GM20000 (cell line): ENCODE measurements around the gene UAP1L1.
"Not testable (repeated sequence)": the region's sequence is repeated elsewhere in the genome, so short reads cannot be mapped to it uniquely, and the experiment has no call there.

Source experiments
- DNase-seq: peaks from one replicate; pipeline ENCODE4 v3.0.0; 2012; ENCODE audit warnings: low spot score
- TF ChIP-seq, protein P1 (sequence below): IDR thresholded peaks from 2 replicates; pipeline ENCODE4 v1.5.1; 2012; ENCODE audit warnings: mild to moderate bottlenecking, control low read depth; ENCODE audit errors: extremely low read depth, missing control alignments

The UAP1L1 gene

DNA sequence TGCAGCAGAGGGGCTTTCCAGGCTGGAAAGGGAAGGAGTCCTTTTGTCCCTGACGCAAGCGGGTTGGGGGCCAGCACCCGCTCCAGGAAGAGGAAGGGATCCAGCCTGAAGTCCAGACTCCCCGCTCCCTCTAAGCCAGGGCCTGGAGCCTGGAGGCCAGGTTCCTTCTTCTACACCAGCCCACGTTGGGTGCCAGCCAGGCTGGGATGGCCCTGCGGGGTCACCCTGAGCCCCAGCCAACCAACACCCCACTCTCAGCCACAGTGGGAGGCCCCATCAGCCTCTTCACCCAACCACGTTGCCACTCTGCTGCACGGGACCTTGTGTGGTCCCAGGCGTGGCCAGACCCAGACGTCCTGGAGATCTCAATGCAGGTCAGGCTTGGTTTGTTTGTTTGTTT lies 44.5 kb upstream of the UAP1L1 start:
- TF ChIP-seq, protein P1, sequence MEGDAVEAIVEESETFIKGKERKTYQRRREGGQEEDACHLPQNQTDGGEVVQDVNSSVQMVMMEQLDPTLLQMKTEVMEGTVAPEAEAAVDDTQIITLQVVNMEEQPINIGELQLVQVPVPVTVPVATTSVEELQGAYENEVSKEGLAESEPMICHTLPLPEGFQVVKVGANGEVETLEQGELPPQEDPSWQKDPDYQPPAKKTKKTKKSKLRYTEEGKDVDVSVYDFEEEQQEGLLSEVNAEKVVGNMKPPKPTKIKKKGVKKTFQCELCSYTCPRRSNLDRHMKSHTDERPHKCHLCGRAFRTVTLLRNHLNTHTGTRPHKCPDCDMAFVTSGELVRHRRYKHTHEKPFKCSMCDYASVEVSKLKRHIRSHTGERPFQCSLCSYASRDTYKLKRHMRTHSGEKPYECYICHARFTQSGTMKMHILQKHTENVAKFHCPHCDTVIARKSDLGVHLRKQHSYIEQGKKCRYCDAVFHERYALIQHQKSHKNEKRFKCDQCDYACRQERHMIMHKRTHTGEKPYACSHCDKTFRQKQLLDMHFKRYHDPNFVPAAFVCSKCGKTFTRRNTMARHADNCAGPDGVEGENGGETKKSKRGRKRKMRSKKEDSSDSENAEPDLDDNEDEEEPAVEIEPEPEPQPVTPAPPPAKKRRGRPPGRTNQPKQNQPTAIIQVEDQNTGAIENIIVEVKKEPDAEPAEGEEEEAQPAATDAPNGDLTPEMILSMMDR, result no peak
- DNase-seq, result no peak

DNA sequence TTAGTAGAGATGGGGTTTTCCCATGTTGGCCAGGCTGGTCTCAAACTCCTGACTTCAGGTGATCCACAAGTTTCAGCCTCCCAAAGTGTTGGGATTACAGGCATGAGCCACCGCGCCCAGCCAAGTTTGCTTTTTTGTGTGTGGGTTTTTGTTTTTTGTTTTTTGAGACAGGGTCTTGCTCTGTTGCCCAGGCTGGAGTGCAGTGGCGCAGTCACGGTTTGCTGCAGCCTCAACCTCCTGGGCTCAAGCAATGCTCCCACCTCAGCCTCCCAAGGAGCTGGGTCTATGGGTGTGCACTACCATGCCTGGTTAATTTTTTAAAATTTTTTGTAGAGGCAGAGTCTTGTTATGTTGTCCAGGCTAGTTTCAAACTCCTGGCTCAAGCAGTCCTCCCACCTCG lies 43.8 kb upstream of the UAP1L1 start:
- DNase-seq, result not testable (repeated sequence)

DNA sequence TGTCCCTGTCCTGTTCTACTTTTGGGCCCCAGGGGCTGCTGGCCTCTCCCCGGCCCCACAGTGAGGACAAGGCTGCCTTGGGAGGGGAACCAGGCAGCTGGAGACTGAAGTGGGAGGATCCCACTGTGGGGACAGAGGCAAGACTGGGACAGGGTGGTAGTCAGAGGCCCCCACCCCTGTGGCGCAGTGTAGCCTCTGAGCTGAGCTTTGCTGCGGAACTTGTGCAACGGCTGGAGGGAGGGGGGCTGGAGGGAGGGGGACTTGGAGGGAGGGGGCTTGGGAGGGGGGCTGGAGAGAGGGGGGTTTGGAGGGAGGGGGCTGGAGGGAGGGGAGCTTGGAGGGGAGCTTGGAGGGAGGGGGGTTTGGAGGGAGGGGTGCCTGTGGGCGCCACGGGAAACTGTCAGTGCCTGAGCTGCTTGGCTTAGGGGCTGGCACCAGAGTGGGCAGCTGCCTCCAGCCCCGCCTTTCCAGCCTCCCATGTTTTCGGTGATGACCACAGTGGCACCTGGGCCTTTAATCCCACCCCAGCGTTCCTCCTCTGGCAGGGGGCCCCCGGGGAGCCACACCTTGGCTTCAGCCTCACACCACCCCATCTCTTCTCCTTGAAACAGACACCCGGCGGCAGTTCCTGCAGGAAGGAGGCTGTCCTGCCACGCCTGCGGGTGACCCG lies 43.1 kb upstream of the UAP1L1 start:
- no peak for DNase-seq
- TF ChIP-seq, protein P1, result no peak

DNA sequence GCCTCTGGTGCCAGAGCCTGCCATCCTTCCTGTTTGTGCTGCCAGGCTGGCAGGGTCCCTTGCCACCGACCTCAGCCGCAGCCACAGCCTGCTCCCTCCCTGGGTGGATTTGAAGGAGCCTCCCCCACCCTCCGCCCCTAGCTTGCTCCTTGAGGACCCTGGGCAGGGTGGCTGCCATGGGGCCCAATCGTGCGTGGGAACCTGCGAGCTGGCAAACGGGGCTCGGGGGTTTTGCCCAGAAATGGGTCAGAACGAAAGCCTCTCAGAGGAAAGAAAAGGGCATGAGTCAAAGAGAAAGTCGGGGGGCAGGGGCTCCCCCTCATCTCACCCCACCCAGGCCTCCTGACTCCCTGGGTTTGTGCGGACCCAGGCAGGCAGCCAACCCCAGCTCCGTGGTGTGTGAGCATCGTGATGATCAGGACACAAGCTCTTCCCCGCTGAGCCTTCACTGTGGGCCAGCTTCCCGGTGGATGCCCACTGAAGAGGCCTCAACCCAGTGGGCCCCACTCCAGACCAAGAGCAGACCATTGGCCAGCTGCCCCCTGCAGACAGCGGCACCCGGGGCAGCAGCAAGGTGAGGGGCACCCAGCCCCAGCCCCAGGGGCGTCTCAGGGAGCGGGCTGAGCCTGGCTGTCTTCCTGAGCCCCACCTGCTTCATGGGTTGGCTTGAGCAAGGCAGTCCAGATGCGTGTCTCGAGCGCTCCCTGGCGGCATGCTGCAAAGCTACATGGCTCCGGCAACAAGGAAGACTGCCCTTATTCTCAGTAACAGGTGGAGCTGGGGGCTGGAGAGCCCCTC lies 42.4 kb upstream of the UAP1L1 start:
- peak; percentile 94 for DNase-seq
- TF ChIP-seq, protein P1, result peak; percentile 98

DNA sequence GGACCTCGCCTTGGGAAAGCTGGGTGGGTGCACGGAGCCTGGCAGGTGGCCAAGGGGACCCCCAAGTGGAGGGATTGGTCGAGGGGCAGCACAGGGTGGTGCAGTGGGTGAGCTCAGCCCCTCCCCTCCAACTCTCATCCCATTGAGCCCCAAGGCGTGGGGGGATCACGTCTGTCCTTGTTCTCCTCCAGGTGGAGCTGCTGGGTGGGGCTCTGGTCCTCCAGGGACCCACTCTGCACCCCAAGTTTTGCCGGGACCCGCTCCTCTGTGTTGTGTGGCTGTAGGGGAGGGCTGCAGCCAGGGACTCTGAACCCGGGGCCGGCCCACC lies 41.8 kb upstream of the UAP1L1 start:
- TF ChIP-seq, protein P1, result no peak
- no peak for DNase-seq

DNA sequence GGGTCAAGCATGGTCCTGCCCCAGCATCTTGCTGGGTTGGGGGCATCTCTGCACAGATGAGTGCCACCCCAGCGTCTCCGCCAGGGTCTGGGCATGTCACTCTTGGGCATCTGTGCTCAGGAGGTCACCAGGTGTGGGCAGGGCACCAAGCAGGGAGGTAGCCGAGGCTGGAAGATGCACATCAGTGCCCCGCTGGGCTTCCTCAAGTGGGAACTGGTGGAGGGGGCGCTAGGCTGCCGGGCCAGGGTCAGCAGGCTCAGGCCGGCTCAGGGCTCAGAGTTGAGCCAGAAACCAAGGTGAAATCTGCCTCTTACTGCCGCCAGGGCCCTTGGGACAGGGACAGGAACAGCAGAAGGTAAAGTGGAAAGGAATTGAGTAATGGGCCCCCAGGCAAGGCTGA lies 41.4 kb upstream of the UAP1L1 start:
- no peak for DNase-seq

DNA sequence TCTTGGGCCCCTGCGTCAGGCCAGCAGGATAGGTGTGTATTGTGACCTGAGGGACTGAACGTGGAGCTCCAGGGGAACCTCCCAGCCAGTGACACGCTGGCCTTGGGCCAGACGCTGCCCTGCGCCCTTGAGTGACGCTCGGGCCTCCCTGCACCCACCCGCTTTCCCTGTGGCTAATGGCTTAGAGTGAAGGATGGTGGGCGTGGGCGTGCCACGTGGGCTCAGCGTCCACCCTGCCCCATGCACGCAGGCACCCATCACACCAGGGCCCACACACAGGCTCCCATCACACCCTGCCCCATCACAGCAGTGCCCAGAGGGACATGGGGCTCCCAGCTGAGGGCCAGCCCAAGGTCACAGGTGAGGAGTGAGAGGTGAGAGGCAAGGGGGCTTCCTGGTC lies 40.3 kb upstream of the UAP1L1 start:
- DNase-seq, result no peak
- TF ChIP-seq, protein P1, result no peak

More for the DNA sequence above, 41.4 kb upstream of the UAP1L1 start:
- TF ChIP-seq, protein P1, result no peak

DNA sequence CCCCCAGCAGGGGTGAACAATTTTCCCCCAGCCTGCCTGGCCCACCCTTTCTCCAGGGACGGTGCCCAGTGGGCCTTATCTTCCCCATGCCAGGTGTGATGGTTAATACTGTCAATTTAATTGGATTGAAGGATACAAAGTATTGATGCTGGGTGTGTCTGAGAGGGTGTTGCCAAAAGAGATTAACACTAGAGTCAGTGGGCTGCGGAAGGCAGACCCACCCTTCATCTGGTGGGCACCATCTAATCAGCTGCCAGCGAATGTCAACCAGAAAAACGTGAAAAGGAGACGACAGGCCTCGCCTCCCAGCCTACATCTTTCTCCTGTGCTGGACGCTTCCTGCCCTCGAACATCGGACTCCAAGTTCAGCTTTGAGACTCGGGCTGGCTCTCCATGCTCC lies 39.8 kb upstream of the UAP1L1 start:
- TF ChIP-seq, protein P1, result no peak
- DNase-seq, result no peak
